Astrocyte (in vitro differentiated cells and primary cell): ENCODE measurements around the gene SUSD2.

Experiments used
- CTCF ChIP-seq: IDR thresholded peaks from 2 replicates; pipeline ENCODE4 v1.5.1; 2011; ENCODE audit warnings: low read depth, mild to moderate bottlenecking, inconsistent platforms, low read length, moderate library complexity; ENCODE audit not compliant: insufficient read depth
- EZH2 ChIP-seq: IDR thresholded peaks from 2 replicates; pipeline ENCODE4 v1.6.1; 2012; ENCODE audit warnings: mild to moderate bottlenecking, low read length, inconsistent platforms; ENCODE audit not compliant: insufficient read depth

DNA sequence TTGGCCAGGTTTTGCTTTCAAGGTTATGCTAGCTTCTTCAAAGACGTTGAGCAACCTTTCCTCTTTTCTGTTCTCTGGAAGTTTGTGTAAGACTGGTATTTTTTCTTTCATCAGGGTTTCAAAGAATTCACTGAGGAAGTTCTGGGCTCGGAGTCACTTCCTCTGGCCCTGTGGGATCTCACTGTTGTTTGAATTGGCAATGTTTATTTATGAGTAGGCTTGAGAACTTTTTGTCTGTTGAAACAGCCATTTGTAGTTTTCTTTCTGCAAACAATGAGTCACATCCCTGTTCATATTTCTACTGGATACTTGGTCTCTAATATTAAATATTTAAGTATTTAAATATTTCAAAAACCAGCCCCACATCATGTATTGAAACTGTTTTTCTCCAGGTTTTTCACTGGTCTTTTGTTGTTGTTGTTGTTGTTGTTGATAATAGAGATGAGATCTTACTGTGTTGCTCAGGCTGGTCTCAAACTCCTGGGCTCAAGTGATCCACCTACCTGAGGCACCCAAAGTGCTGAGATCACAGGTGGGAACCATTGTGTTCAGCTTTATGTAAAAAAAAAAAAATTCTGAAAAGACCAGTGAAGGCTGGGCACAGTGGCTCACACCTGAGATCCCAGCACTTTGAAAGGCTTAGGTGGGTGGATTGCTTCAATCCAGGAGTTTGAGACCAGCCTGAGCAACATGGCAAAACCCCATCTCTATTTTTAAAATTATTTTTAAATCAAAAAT, 26.9 kb downstream of the SUSD2 start:
- TF ChIP-seq CTCF = no peak
- no peak for TF ChIP-seq EZH2
